HG02981 (cell line): Measurements from ENCODE around the gene MCU.
A peak's percentile ranks its signal among the peaks of the same experiment; 100 is the strongest.
"Not testable (repeated sequence)": the region's sequence is repeated elsewhere in the genome, so short reads cannot be mapped to it uniquely, and the experiment has no call there.

Experiments
- ATAC-seq: cut with Tn5 transposase; IDR thresholded peaks from one replicate; pipeline ENCODE4 v1.9.1; 2021; ENCODE audit warnings: mild to moderate bottlenecking, moderate library complexity; ENCODE audit not compliant: unreplicated experiment

The MCU gene

GRCh38 chr10:72686430-72686829, 5.5 kb upstream of the MCU start:
- not testable (repeated sequence) for ATAC-seq

GRCh38 chr10:72687035-72687434, 4.9 kb upstream of the MCU start:
- no peak for ATAC-seq

GRCh38 chr10:72688208-72688651, 3.7 kb upstream of the MCU start:
- ATAC-seq, result no peak

- ATAC-seq, result no peak
Observed at GRCh38 chr10:72689660-72690059, 2.3 kb upstream of the MCU start.

GRCh38 chr10:72690071-72690755, 1.7 kb upstream of the MCU start:
- ATAC-seq, result no peak

GRCh38 chr10:72691470-72691862, 477 bp upstream of the MCU start:
- ATAC-seq, result no peak

- no peak for ATAC-seq
Observed at GRCh38 chr10:72692744-72692993, 726 bp downstream of the MCU start.

GRCh38 chr10:72692994-72693781, 1.2 kb downstream of the MCU start:
- ATAC-seq, result no peak

- ATAC-seq, result no peak
Observed at GRCh38 chr10:72694476-72695369, 2.8 kb downstream of the MCU start.

- no peak for ATAC-seq
Observed at GRCh38 chr10:72695496-72695895, 3.6 kb downstream of the MCU start.

- no peak for ATAC-seq
Observed at GRCh38 chr10:72697716-72698115, 5.8 kb downstream of the MCU start.

- not testable (repeated sequence) for ATAC-seq
Observed at GRCh38 chr10:72702465-72702864, 10.5 kb downstream of the MCU start.

- peak; percentile 85 for ATAC-seq
Observed at GRCh38 chr10:72702868-72703581, 11.1 kb downstream of the MCU start.

GRCh38 chr10:72704117-72704516, 12.2 kb downstream of the MCU start:
- no peak for ATAC-seq

- ATAC-seq, result no peak
Observed at GRCh38 chr10:72709041-72709440, 17.1 kb downstream of the MCU start.

- no peak for ATAC-seq
Observed at GRCh38 chr10:72712136-72712535, 20.2 kb downstream of the MCU start.

GRCh38 chr10:72719941-72720592, 28.1 kb downstream of the MCU start:
- no peak for ATAC-seq

GRCh38 chr10:72720814-72721660, 29.1 kb downstream of the MCU start:
- no peak for ATAC-seq

- no peak for ATAC-seq
Observed at GRCh38 chr10:72727130-72727529, 35.2 kb downstream of the MCU start.

- ATAC-seq, result no peak
Observed at GRCh38 chr10:72728462-72728861, 36.5 kb downstream of the MCU start.
